Measurements from ENCODE around the gene TBL1X. TPM values are rescaled to one million over a fixed set of nuclear protein-coding genes. Genes with fewer than 3 reads are reported as not detected.

TBL1X gene
- total RNA-seq, 2 experiments from 2014 or later = 20.0 to 23.0 TPM

GRCh38 chrX:9710332-9710731, 245.5 kb downstream of the TBL1X start:
- Mint-ChIP-seq H3K4me1 (ENCODE audit: low read depth) (peaks cover 8% of the 10 kb centered on the region), H3K27me3 (ENCODE audit: low read depth) (no peaks in the 10 kb centered on the region), H3K4me3 (no peak overlapping the region), H3K36me3 (ENCODE audit: low read depth) (peaks cover 17% of the 10 kb centered on the region), H3K27ac (no peak overlapping the region), H3K9me3 (ENCODE audit: insufficient read depth) (no peaks in the 10 kb centered on the region)
- DNase-seq (no peak), ATAC-seq (no peak)
- ChIA-PET CTCF (no interaction called here), POLR2A (no interaction called here)

- ChIA-PET POLR2A (no interaction called here), CTCF (no interaction called here)
- Mint-ChIP-seq H3K27me3 (ENCODE audit: low read depth) (no peaks in the 10 kb centered on the region), H3K36me3 (ENCODE audit: low read depth) (peaks cover 53% of the 10 kb centered on the region), H3K27ac (no peak overlapping the region), H3K4me3 (no peak overlapping the region), H3K4me1 (ENCODE audit: low read depth) (no peaks in the 10 kb centered on the region), H3K9me3 (ENCODE audit: insufficient read depth) (peaks cover 9% of the 10 kb centered on the region)
- DNase-seq = no peak
- ATAC-seq = no peak
These were observed 252.5 kb downstream of the TBL1X start for GRCh38 chrX:9717376-9717775.

DNA sequence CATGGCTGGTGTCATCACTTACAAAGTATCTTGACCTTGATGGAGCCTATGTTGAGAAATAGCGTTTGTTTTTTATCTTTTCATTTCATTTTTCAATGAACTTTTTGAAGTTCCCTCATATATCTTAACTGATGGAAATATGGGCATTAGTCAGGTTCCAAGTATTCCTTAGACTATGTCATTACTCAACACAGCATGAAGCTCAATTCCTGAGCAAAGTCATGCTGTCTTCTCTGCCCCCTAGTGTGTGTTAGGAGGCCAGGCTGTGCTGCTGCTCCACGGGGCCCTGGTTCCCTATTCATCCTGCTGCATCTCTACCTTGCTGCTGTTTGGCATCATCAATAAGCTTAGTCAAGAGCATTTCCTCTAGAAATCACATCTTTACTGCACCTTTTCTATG, 259.9 kb downstream of the TBL1X start:
- no peak overlapping the region for H3K4me3 Mint-ChIP-seq
- H3K27me3 Mint-ChIP-seq (ENCODE audit: low read depth) = no peaks in the 10 kb centered on the region
- POLR2A ChIA-PET = no interaction called here
- CTCF ChIA-PET = no interaction called here
- H3K4me1 Mint-ChIP-seq (ENCODE audit: low read depth) = no peaks in the 10 kb centered on the region
- DNase-seq = no peak
- H3K36me3 Mint-ChIP-seq (ENCODE audit: low read depth) = peaks cover 19% of the 10 kb centered on the region
- H3K27ac Mint-ChIP-seq = no peak overlapping the region
- ATAC-seq = no peak
- H3K9me3 Mint-ChIP-seq (ENCODE audit: insufficient read depth) = peaks cover 8% of the 10 kb centered on the region

DNA sequence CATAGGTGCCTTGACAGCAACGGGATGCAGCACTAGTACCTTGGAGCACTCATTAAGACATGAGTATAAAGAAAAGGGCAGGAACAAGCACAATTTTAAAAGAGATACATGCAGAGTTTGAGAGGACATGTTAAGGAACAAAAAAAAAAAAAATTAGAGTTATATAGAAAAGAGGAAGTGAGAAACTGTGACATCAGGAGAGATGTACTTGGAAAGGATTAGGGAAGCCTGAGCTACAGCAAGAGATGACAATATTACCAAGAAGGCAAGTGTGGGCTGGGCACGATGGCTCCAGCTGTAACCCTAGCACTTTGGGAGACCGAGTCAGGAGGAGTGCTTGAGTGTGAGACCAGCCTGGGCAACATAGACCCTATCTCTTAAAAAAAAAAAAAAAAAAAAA, 263.4 kb downstream of the TBL1X start:
- H3K4me3 Mint-ChIP-seq = no peak overlapping the region
- no peaks in the 10 kb centered on the region for H3K4me1 Mint-ChIP-seq (ENCODE audit: low read depth)
- no peak overlapping the region for H3K27ac Mint-ChIP-seq
- no peak for ATAC-seq
- POLR2A ChIA-PET = no interaction called here
- peaks cover 4% of the 10 kb centered on the region for H3K9me3 Mint-ChIP-seq (ENCODE audit: insufficient read depth)
- H3K27me3 Mint-ChIP-seq (ENCODE audit: low read depth) = peaks cover 2% of the 10 kb centered on the region
- DNase-seq = no peak
- peaks cover 2% of the 10 kb centered on the region for H3K36me3 Mint-ChIP-seq (ENCODE audit: low read depth)
- CTCF ChIA-PET = no interaction called here

DNA sequence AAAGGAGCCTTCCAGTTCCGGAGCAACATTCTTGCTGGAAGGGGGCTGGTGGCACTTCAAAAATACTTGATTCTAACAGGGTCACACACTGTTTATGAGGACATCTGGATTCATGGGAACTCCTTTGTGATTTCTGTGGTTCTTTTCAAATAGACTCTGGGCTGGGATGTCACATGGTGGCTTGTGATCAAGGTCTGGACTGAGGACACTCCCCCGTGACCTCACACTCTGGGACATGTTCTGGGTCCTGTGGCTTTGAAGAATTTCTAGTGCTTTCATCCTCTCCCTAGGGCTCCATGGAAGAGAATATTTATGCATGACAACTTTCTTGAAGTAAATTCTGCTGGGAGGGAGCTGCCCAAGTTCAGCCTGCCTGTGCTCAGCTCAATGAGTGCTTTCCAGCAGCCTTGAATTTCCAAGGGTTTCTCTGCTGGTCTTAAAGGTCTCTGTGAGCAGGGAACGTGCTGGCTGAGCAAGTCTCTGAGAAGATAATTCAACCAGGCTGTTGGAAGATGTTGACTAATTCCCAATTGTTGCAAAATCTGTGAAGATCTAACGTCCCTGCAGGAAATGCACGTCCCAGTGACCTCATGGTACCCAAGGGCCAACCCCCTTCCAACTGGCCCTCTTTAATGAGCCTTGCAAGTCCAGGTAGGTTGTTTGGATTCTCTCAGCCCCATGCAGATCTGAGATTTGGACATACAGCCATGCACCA, 264.5 kb downstream of the TBL1X start:
- DNase-seq (no peak), ATAC-seq (no peak)
- H3K36me3 Mint-ChIP-seq (ENCODE audit: low read depth) = peaks cover 2% of the 10 kb centered on the region

GRCh38 chrX:9730078-9730477, 265.2 kb downstream of the TBL1X start:
- ChIA-PET POLR2A (no interaction called here), CTCF (no interaction called here)
- Mint-ChIP-seq H3K9me3 (ENCODE audit: insufficient read depth) (no peaks in the 10 kb centered on the region), H3K36me3 (ENCODE audit: low read depth) (peaks cover 2% of the 10 kb centered on the region), H3K4me1 (ENCODE audit: low read depth) (no peaks in the 10 kb centered on the region), H3K4me3 (no peak overlapping the region), H3K27ac (no peak overlapping the region), H3K27me3 (ENCODE audit: low read depth) (peaks cover 2% of the 10 kb centered on the region)
- DNase-seq (no peak), ATAC-seq (no peak)

More for the DNA sequence above, 264.5 kb downstream of the TBL1X start:
- CTCF ChIA-PET = no interaction called here
- POLR2A ChIA-PET = no interaction called here
- H3K27me3 Mint-ChIP-seq (ENCODE audit: low read depth) = peaks cover 2% of the 10 kb centered on the region
- H3K9me3 Mint-ChIP-seq (ENCODE audit: insufficient read depth) = no peaks in the 10 kb centered on the region
- no peaks in the 10 kb centered on the region for H3K4me1 Mint-ChIP-seq (ENCODE audit: low read depth)
- H3K27ac Mint-ChIP-seq = no peak overlapping the region
- H3K4me3 Mint-ChIP-seq = no peak overlapping the region

DNA sequence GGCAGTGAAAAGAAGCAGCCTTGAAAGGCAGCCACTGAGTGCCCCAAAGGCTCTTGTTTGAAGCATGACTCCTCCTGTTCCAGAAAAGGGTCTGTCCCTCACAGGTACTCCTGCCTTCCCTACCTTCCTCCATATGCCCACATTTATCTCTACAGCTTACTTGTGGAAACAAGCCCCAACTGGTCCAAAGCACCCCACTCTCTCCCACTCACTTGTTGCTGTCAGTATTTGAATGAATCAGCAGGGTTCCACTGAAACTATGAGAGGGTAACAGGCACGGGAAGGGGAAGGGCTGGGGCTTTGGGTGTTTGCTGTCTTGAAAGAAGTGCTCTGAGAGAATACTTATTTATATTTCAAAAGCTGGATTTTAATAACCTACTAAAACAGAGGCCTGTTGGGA, 265.9 kb downstream of the TBL1X start:
- DNase-seq (no peak), ATAC-seq (no peak)
- Mint-ChIP-seq H3K4me3 (no peak overlapping the region), H3K36me3 (ENCODE audit: low read depth) (peaks cover 2% of the 10 kb centered on the region), H3K9me3 (ENCODE audit: insufficient read depth) (no peaks in the 10 kb centered on the region), H3K4me1 (ENCODE audit: low read depth) (no peaks in the 10 kb centered on the region), H3K27me3 (ENCODE audit: low read depth) (peaks cover 2% of the 10 kb centered on the region), H3K27ac (no peak overlapping the region)
- CTCF ChIA-PET = no interaction called here
- POLR2A ChIA-PET = no interaction called here

DNA sequence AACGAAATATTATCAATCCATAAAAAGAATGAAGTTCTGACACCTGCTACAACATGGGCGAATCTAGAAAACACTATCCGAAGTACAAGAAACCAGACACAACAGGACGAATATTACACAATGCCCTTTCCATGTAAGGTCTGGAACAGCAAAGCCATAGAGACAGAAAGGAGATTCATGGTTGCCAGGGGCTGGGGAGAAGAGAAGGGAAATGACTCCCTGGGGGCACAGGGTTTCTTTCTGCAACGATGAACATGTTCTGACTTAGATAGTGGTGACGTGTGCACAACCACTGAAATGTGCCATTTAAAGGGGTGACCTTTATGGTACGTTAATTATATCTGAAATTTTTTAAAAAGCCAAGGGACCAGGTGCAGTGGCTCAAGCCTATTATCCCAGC, 272.5 kb downstream of the TBL1X start:
- no peak for ATAC-seq
- Mint-ChIP-seq H3K4me1 (ENCODE audit: low read depth) (no peaks in the 10 kb centered on the region), H3K4me3 (no peak overlapping the region), H3K36me3 (ENCODE audit: low read depth) (no peaks in the 10 kb centered on the region), H3K9me3 (ENCODE audit: insufficient read depth) (no peaks in the 10 kb centered on the region), H3K27ac (no peak overlapping the region), H3K27me3 (ENCODE audit: low read depth) (peaks cover 3% of the 10 kb centered on the region)
- CTCF ChIA-PET = no interaction called here
- POLR2A ChIA-PET = no interaction called here
- DNase-seq = no peak

DNA sequence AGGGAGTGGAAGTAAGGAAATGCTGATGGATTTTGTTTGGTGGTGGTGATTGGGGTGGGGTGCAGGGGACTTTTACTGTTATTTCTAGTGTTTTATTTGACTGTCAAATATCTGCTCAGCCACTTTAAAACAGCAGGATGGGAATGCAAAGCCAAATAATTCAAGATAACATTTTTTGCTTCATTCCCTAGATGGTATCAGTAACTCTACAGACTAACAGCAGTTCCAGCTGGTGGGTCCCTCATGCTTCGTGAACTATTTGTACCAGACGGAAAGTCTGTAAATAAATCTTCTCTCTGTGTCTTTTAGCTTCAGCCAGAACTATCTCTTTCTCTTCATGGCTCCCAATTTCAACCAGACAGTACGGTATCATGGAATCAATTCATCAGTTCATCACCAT, 273.3 kb downstream of the TBL1X start:
- H3K9me3 Mint-ChIP-seq (ENCODE audit: insufficient read depth) = no peaks in the 10 kb centered on the region
- H3K4me3 Mint-ChIP-seq = no peak overlapping the region
- ATAC-seq (no peak), DNase-seq (no peak)
- H3K27me3 Mint-ChIP-seq (ENCODE audit: low read depth) = peaks cover 3% of the 10 kb centered on the region
- POLR2A ChIA-PET = no interaction called here
- CTCF ChIA-PET = no interaction called here
- H3K36me3 Mint-ChIP-seq (ENCODE audit: low read depth) = no peaks in the 10 kb centered on the region
- H3K4me1 Mint-ChIP-seq (ENCODE audit: low read depth) = no peaks in the 10 kb centered on the region
- no peak overlapping the region for H3K27ac Mint-ChIP-seq

DNA sequence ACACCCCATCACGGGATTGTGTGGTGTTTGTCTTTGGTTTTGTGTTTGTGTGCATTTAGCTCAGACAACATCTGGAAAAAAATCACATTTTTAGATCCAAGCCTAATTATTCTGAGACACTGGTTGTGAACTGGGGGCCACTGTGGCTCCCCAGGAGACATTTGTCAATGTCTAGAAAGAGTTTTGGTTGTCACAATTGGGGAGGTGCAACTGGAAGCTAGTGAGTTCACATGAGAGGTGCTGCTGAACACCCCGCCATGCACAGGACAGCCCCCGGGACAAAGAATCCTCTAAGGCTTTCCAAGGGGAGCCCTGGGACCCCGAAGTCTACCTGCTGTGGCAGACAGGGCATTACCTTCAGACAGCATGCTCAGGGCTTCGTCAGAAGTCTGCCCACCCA, 274.3 kb downstream of the TBL1X start:
- no peak for ATAC-seq
- H3K27ac Mint-ChIP-seq = no peak overlapping the region

DNA sequence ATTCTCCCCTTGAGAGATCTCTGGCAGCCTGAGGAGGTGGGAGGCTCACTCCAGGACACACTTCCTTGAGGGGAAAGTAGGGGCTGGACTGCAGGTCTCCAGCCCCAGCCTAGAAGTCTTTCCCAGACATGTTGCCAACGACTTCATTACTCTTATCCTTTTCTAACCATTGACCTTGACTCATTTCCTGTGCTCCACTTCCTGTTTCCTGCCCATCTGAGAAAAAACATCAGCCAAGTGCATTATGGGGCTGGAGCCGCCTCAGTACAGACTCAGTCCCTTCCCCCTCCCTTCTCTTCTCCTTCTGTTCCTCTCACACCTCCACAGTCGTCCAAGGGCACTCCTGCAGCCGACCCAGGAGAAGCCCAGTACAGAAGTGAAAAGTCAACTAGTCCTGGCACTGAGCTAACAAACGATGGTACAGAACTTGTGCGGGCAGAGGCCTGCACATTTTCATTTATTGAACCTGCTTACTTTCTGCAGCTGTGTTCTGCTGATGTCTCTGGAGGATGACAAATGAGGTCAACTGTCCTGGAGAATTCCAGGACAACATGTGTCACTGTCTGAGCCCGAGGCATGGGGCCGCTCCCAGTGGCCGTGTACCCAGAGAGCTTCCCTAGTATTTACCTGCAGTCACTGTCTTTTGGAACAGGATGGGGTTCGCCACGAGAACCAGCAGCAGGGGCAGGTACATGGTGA, 280.7 kb downstream of the TBL1X start:
- Mint-ChIP-seq H3K36me3 (ENCODE audit: low read depth) (peaks cover 12% of the 10 kb centered on the region), H3K4me3 (no peak overlapping the region), H3K4me1 (ENCODE audit: low read depth) (peaks cover 18% of the 10 kb centered on the region), H3K27me3 (ENCODE audit: low read depth) (no peaks in the 10 kb centered on the region), H3K9me3 (ENCODE audit: insufficient read depth) (no peaks in the 10 kb centered on the region), H3K27ac (peak overlapping the region; percentile 92)
- CTCF ChIA-PET = no interaction called here
- POLR2A ChIA-PET = no interaction called here
- DNase-seq (peak; percentile 33), ATAC-seq (no peak)

More for the DNA sequence above, 274.3 kb downstream of the TBL1X start:
- POLR2A ChIA-PET = no interaction called here
- H3K4me3 Mint-ChIP-seq = no peak overlapping the region
- H3K4me1 Mint-ChIP-seq (ENCODE audit: low read depth) = no peaks in the 10 kb centered on the region
- H3K36me3 Mint-ChIP-seq (ENCODE audit: low read depth) = no peaks in the 10 kb centered on the region
- CTCF ChIA-PET = no interaction called here
- peaks cover 3% of the 10 kb centered on the region for H3K27me3 Mint-ChIP-seq (ENCODE audit: low read depth)
- H3K9me3 Mint-ChIP-seq (ENCODE audit: insufficient read depth) = no peaks in the 10 kb centered on the region
- DNase-seq = no peak

DNA sequence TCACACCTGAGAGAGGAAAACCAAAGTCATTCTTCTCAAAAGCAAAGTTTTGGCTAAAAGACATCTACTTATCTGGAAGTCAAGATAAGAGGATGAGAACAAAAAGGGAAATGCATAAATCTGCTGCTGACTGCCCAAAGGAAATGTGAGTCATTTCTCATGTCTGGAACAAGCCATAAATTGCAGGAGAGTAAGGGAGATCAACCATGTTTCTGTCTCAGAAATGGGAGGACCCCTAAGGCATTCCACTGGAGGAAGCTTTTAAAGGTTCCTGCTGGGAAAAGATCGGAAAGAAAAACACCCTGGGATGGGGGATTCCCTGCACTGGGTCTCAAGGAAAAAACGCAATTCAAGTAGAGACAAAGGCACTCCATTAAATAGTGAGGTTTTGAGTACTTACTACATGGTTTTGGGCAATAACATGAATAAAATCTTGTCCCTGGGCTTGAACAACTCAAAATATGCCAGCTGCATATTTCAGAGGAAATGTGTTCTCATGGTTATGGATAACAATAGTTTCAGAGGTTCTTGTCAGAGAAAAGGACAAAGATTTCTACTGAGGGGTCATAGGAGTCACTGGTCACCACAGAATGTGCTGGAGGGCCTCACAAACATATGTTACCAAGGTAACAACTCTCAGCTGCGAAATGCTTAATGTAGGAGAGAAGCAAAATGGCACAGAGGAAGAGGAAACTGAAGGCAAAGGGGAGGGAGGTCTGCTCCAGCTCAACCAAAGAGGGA, 281.5 kb downstream of the TBL1X start:
- Mint-ChIP-seq H3K9me3 (ENCODE audit: insufficient read depth) (no peaks in the 10 kb centered on the region), H3K4me1 (ENCODE audit: low read depth) (peaks cover 18% of the 10 kb centered on the region), H3K4me3 (no peak overlapping the region), H3K27me3 (ENCODE audit: low read depth) (no peaks in the 10 kb centered on the region), H3K36me3 (ENCODE audit: low read depth) (peaks cover 12% of the 10 kb centered on the region), H3K27ac (no peak overlapping the region)
- no peak for DNase-seq
- ChIA-PET CTCF (no interaction called here), POLR2A (no interaction called here)
- ATAC-seq = no peak
